HepG2 (cell line): ENCODE data around the gene FAM174A. TPM values are rescaled to one million over a fixed set of nuclear protein-coding genes. Genes with fewer than 3 reads are reported as not detected.

ENCODE experiments used
- ATAC-seq: fragments of 200-7000 bp; cut with Tn5 transposase; 3 replicates; pipeline ENCODE4 v1.9.1; 2020; ENCODE audit warnings: mild to moderate bottlenecking, moderate library complexity
- BruUV-seq: library from RNA; stranded (reverse); fragments of 400-500 nt; replicated peaks from 2 replicates; lab custom pipeline; 2021; lab: Mats Ljungman, UMichigan
- CTCF ChIA-PET: fragments of 300-600 bp; formaldehyde crosslinking; extraction: SDS; loops from one replicate; lab custom pipeline; 2021; ENCODE audit warnings: low total read pairs, inconsistent platforms, low intra/inter-chr PET ratio; lab: Yijun Ruan, JAX
- POLR2A ChIA-PET: fragments of 350-600 bp; sonication (Branson Sonifier 250); formaldehyde crosslinking; loops from one replicate; lab custom pipeline; 2020; ENCODE audit warnings: antibody characterized with exemption, inconsistent platforms; lab: Yijun Ruan, JAX
- DNase-seq: peaks from one replicate; pipeline ENCODE4 v3.0.0-alpha.2; 2015; ENCODE audit warnings: low spot score
- FAIRE-seq: peaks from 3 replicates; lab custom pipeline; 2011; peaks lifted over from hg19 to GRCh38; lab: Jason Lieb, UNC
- H2AFZ ChIP-seq: one replicate; pipeline ENCODE4 v1.6.1; 2011; ENCODE audit warnings: low read length, inconsistent platforms
- H3K27ac ChIP-seq: fragments of 300-600 bp; 3 replicates; pipeline ENCODE4 v1.8.0; 2011; ENCODE audit warnings: mixed run types, mild to moderate bottlenecking, mixed read lengths, low read length, inconsistent platforms; ENCODE audit not compliant: insufficient read depth; ENCODE audit errors: extremely low read length
- H3K27me3 ChIP-seq, 2 experiments: fragments of 200-600 bp in 1 of 2; 2 replicates in 1 of 2; 3 replicates in 1 of 2; pipeline versions ENCODE4 v1.6.0 to v1.8.0; 2011; ENCODE audit warnings: low read length in 2 of 2, mild to moderate bottlenecking in 2 of 2, moderate library complexity in 2 of 2, inconsistent platforms in 1 of 2; ENCODE audit not compliant: insufficient read depth in 2 of 2, control insufficient read depth in 1 of 2
- H3K36me3 ChIP-seq, 2 experiments: fragments of 200-600 bp in 1 of 2; replicated peaks in 1 of 2; 2 replicates in 1 of 2; 3 replicates in 1 of 2; pipeline versions ENCODE4 v1.5.1 to v1.8.0; 2011; ENCODE audit warnings: low read length in 2 of 2, inconsistent platforms in 1 of 2; ENCODE audit not compliant: insufficient read depth in 2 of 2, control insufficient read depth in 1 of 2
- H3K4me1 ChIP-seq: 2 replicates; pipeline ENCODE4 v1.5.1; 2012; ENCODE audit warnings: low read length, inconsistent platforms; ENCODE audit not compliant: insufficient read depth
- H3K4me2 ChIP-seq: 2 replicates; pipeline ENCODE4 v1.6.0; 2011; ENCODE audit warnings: low read depth, low read length, inconsistent platforms
- H3K4me3 ChIP-seq, 3 experiments: fragments of 200-600 bp in 1 of 3; sonication (generic), shearing (Covaris generic) in 1 of 3; replicated peaks in 1 of 3; 2 replicates each; pipeline ENCODE4 v1.5.1; 2011 to 2016; ENCODE audit warnings: low read length in 3 of 3, inconsistent platforms in 2 of 3, low read depth in 2 of 3, mild to moderate bottlenecking in 2 of 3, control low read depth in 1 of 3, mixed read lengths in 1 of 3; ENCODE audit not compliant: insufficient read depth in 1 of 3
- H3K79me2 ChIP-seq: one replicate; pipeline ENCODE4 v1.6.1; 2011; ENCODE audit warnings: low read length, inconsistent platforms; ENCODE audit not compliant: insufficient read depth
- H3K9ac ChIP-seq: 2 replicates; pipeline ENCODE4 v1.6.0; 2011; ENCODE audit warnings: mild to moderate bottlenecking, low read depth, low read length, inconsistent platforms; ENCODE audit not compliant: insufficient read depth
- H3K9me3 ChIP-seq: 2 replicates; pipeline ENCODE4 v1.5.1; 2012; ENCODE audit warnings: mild to moderate bottlenecking, low read length
- H4K20me1 ChIP-seq: 2 replicates; pipeline ENCODE4 v1.6.0; 2011; ENCODE audit warnings: inconsistent platforms, mild to moderate bottlenecking, low read length, moderate library complexity; ENCODE audit not compliant: insufficient read depth
- AFF4 ChIP-seq: sonication (generic); formaldehyde crosslinking; IDR thresholded peaks from 2 replicates; pipeline ENCODE4 v1.4.0; 2020; ENCODE audit warnings: missing genetic modification reagents
- EP300 ChIP-seq, 3 experiments: sonication (generic) in 1 of 3; formaldehyde crosslinking in 1 of 3; IDR thresholded peaks; 2 replicates each; pipeline versions ENCODE4 v1.5.1 to v1.6.1; 2011 to 2020; ENCODE audit warnings: low read depth in 2 of 3, low read length in 2 of 3, borderline replicate concordance in 1 of 3, improper control_type of control experiment in 1 of 3, mild to moderate bottlenecking in 1 of 3, missing genetic modification reagents in 1 of 3, moderate library complexity in 1 of 3
- IRF1 ChIP-seq: sonication (generic); formaldehyde crosslinking; IDR thresholded peaks from 2 replicates; pipeline ENCODE4 v1.4.0; 2020; ENCODE audit warnings: low read depth, mild to moderate bottlenecking, missing genetic modification reagents
- MTA3 ChIP-seq: sonication (generic); formaldehyde crosslinking; IDR thresholded peaks from 2 replicates; pipeline ENCODE4 v1.4.0; 2020; ENCODE audit warnings: missing genetic modification reagents
- MYPOP ChIP-seq: sonication (generic); formaldehyde crosslinking; IDR thresholded peaks from 2 replicates; pipeline ENCODE4 v1.8.1; 2023; ENCODE audit warnings: mild to moderate bottlenecking, moderate library complexity, missing genetic modification reagents
- NR1H2 ChIP-seq: sonication (generic); formaldehyde crosslinking; IDR thresholded peaks from 2 replicates; pipeline ENCODE4 v1.8.1; 2022; ENCODE audit warnings: low read depth, missing genetic modification reagents, borderline replicate concordance
- PLRG1 ChIP-seq: fragments of 450-650 bp; conservative IDR thresholded peaks from 2 replicates; pipeline ENCODE4 v1.6.1; 2016
- SKI ChIP-seq: fragments of 450-650 bp; IDR thresholded peaks from one replicate; pipeline ENCODE4 v1.6.1; 2018; ENCODE audit warnings: mild to moderate bottlenecking; ENCODE audit not compliant: partially characterized antibody
- TOE1 ChIP-seq: sonication (generic); formaldehyde crosslinking; IDR thresholded peaks from 2 replicates; pipeline ENCODE4 v1.4.0; 2020; ENCODE audit warnings: mild to moderate bottlenecking, missing genetic modification reagents
- ZNF142 ChIP-seq: sonication (generic); formaldehyde crosslinking; IDR thresholded peaks from 2 replicates; pipeline ENCODE4 v1.4.0; 2020; ENCODE audit warnings: missing genetic modification reagents
- ZNF263 ChIP-seq: sonication (generic); formaldehyde crosslinking; IDR thresholded peaks from 2 replicates; pipeline ENCODE4 v1.4.0; 2020; ENCODE audit warnings: missing genetic modification reagents
- ZNF790 ChIP-seq: sonication (generic); formaldehyde crosslinking; IDR thresholded peaks from 2 replicates; pipeline ENCODE4 v1.8.0; 2022; ENCODE audit warnings: missing genetic modification reagents, mild to moderate bottlenecking, borderline replicate concordance
- ZNF792 ChIP-seq: IDR thresholded peaks from 2 replicates; pipeline ENCODE4 v1.6.1; 2016
- ZSCAN20 ChIP-seq: sonication (generic); formaldehyde crosslinking; IDR thresholded peaks from 2 replicates; pipeline ENCODE4 v1.4.0; 2020; ENCODE audit warnings: missing genetic modification reagents, mild to moderate bottlenecking, borderline replicate concordance
- WGBS: methylation state at CpG from one replicate; pipeline ENCODE4 v1.1.6; 2017; ENCODE audit warnings: low lambda C conversion rate; 5-methylcytosine and 5-hydroxymethylcytosine counted together
- in situ Hi-C: cut with HindIII; loops from 2 replicates; pipeline ENCODE4 v1.10.0; 2017; ENCODE audit warnings: low pct_unique_long_range_greater_than_20kb; ENCODE audit not compliant: extremely low pct_ligation_motif_present
- intact Hi-C: fragments of 100-400 bp; cut with micrococcal nuclease; formaldehyde crosslinking; loops from one replicate; pipeline ENCODE4 v1.10.0; 2022; ENCODE audit not compliant: unreplicated experiment
- polyA plus RNA-seq, 8 experiments: library from polyadenylated mRNA; depleted of rRNA in 3 of 8; stranded (reverse) in 7 of 8; unstranded in 1 of 8; fragments of >200 nt; fragmentation: Illumina TruSeq in 4 of 8; extraction: Trizol in 4 of 8; gene quantifications; 2 replicates each; pipeline versions ENCODE4 v1.2.1 to v1.2.3, GENCODE V29; 2011 to 2016; ENCODE audit warnings: low read depth in 4 of 8, missing spikeins in 1 of 8, mixed read lengths in 1 of 8; ENCODE audit not compliant: insufficient read depth in 1 of 8
- total RNA-seq, 5 experiments: library from RNA; depleted of rRNA; stranded (reverse); fragments of >200 nt; fragmentation: Illumina TruSeq; extraction: Trizol; gene quantifications; 2 replicates each; pipeline ENCODE4 v1.2.3, GENCODE V29; 2016; ENCODE audit warnings: low read depth in 1 of 5

FAM174A gene
- total and polyA plus RNA-seq, 2 of the 13 experiments (the other 11 are each of a cell fraction or from before 2014, with no cell fraction given): 6.8 to 7.8 TPM

DNA sequence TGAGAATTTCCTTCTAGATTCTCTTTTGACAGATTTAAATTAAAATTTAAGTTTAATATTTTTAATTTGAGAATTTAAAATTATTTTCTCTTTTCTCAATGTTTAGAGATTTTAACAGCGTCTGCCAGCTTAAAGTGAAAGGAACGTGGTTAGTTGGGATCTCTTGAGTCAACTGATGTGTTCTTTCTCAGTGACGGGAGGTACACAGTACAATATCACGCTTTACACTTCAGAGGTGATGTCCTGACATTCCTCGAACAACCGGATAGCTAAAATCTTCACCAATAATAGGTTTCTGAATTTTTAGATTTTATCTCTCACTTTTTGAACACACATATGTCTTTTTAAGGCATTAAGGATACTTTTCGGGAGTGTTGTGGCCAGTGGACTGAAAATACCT lies 81.1 kb downstream of the FAM174A start:
- H3K4me1 ChIP-seq: no peaks in the 10 kb centered on the region
- WGBS: 17% methylated on average over 7 of the region's 7 CpGs
- no peak overlapping the region for H3K4me3 ChIP-seq
- no peaks in the 10 kb centered on the region for H3K79me2 ChIP-seq
- H3K27me3 ChIP-seq: no peaks in the 10 kb centered on the region
- intact Hi-C loops: no loop called here
- H2AFZ ChIP-seq: no peak overlapping the region
- DNase-seq (no peak), FAIRE-seq (no peak), ATAC-seq (no peak)
- no peak overlapping the region for H3K9ac ChIP-seq
- CTCF ChIA-PET: no interaction called here
- H3K36me3 ChIP-seq: no peaks in the 10 kb centered on the region
- POLR2A ChIA-PET: no interaction called here
- H3K9me3 ChIP-seq: no peaks in the 10 kb centered on the region
- no peak overlapping the region for H3K27ac ChIP-seq
- H3K4me2 ChIP-seq: no peak overlapping the region
- in situ Hi-C loops: no loop called here
- no peaks in the 10 kb centered on the region for H4K20me1 ChIP-seq
- no TSS peak for BruUV-seq
- no peak for TF ChIP-seq MYPOP
- no peak for TF ChIP-seq PLRG1
- no peak for TF ChIP-seq MTA3 (CRISPR knock-in tag)
- no peak for TF ChIP-seq TOE1 (CRISPR knock-in tag)
- no peak for TF ChIP-seq ZNF263
- no peak for TF ChIP-seq IRF1 (CRISPR knock-in tag)
- no peak for TF ChIP-seq ZNF792 (CRISPR knock-in tag)
- TF ChIP-seq SKI: no peak
- TF ChIP-seq NR1H2: no peak
- TF ChIP-seq EP300 (IDR thresholded peaks at IDR 0.05; ENCODE audit: low read depth in 2 of 2, low read length in 2 of 2): no peak
- no peak for TF ChIP-seq EP300 (CRISPR knock-in tag; IDR thresholded peaks at IDR 0.05; ENCODE audit: borderline replicate concordance)
- TF ChIP-seq AFF4: no peak
- TF ChIP-seq ZNF142 (CRISPR knock-in tag): no peak
- no peak for TF ChIP-seq ZNF790
- TF ChIP-seq ZSCAN20 (CRISPR knock-in tag): no peak
